Kidney (tissue), 14 donors: Measurements from ENCODE around the gene KCNIP1. TPM values are rescaled to one million over a fixed set of nuclear protein-coding genes. Genes with fewer than 3 reads are reported as not detected.

Experiments used
- DNase-seq, 5 donors: peaks; one replicate each; pipeline ENCODE4 v3.0.0-alpha.2; 2013 to 2020
- FAIRE-seq: peaks from 2 replicates; lab custom pipeline; 2012; peaks lifted over from hg19 to GRCh38; lab: Jason Lieb, UNC
- H3K27ac ChIP-seq, 2 donors: one replicate each; pipeline ENCODE4 v1.7.0; 2013; ENCODE audit warnings: low read depth in 2 of 2, low read length in 2 of 2, inconsistent platforms in 1 of 2
- H3K27me3 ChIP-seq: one replicate; pipeline ENCODE4 v1.7.1; 2013; ENCODE audit warnings: low read length, inconsistent platforms; ENCODE audit not compliant: control insufficient read depth, insufficient read depth
- H3K36me3 ChIP-seq, 3 donors: one replicate each; pipeline versions ENCODE4 v1.7.0 to v1.7.1; 2013; ENCODE audit warnings: low read length in 3 of 3, control low read depth in 1 of 3, inconsistent platforms in 1 of 3; ENCODE audit not compliant: insufficient read depth in 3 of 3, control insufficient read depth in 2 of 3
- H3K4me1 ChIP-seq, 3 donors: one replicate each; pipeline versions ENCODE4 v1.7.0 to v1.7.1; 2013; ENCODE audit warnings: low read length in 3 of 3, inconsistent platforms in 1 of 3, low read depth in 1 of 3; ENCODE audit not compliant: control insufficient read depth in 2 of 3, insufficient read depth in 2 of 3
- H3K4me3 ChIP-seq, 3 donors: one replicate each; pipeline versions ENCODE4 v1.7.0 to v1.8.1; 2013; ENCODE audit warnings: low read length in 3 of 3, control low read depth in 1 of 3, inconsistent platforms in 1 of 3
- H3K9ac ChIP-seq, 3 donors: one replicate each; pipeline versions ENCODE4 v1.7.0 to v1.7.1; 2013; ENCODE audit warnings: low read length in 3 of 3, control low read depth in 1 of 3, inconsistent platforms in 1 of 3
- H3K9me3 ChIP-seq, 3 donors: one replicate each; pipeline versions ENCODE4 v1.7.0 to v1.7.1; 2013; ENCODE audit warnings: low read length in 3 of 3, control low read depth in 1 of 3, inconsistent platforms in 1 of 3; ENCODE audit not compliant: control insufficient read depth in 2 of 3, insufficient read depth in 1 of 3
- intact Hi-C: fragments of 100-400 bp; cut with DNase I; formaldehyde crosslinking; loops from one replicate; pipeline ENCODE4 v1.11.1; 2022
- polyA plus RNA-seq: library from polyadenylated mRNA; stranded (reverse); fragments of 350-450 nt; fragmentation: Illumina TruSeq; extraction: RNeasy Lipid Tissue Mini Kit (QIAGEN cat#74804); gene quantifications from one replicate; pipeline ENCODE4 v1.2.3, GENCODE V29; 2014; ENCODE audit warnings: low read depth, low replicate concordance; ENCODE audit not compliant: insufficient read depth
- total RNA-seq: library from RNA; stranded (reverse); fragmentation: NEBNext Ultra II Directional; extraction: Animal tissue kit (Norgen Biotek cat#: 25700); gene quantifications from one replicate; pipeline ENCODE4 v1.2.1, GENCODE V29; 2021
- TF ChIP-seq, protein P1 (sequence below): IDR thresholded peaks from 3 replicates; pipeline ENCODE4 v1.5.1; 2012; ENCODE audit warnings: mild to moderate bottlenecking, moderate library complexity, borderline replicate concordance; ENCODE audit not compliant: insufficient read depth; ENCODE audit errors: extremely low read depth
- donor health status: control.
- donor health status: control.
- donor health status: control.
- donor health status: control.
- donor health status: control.
- donor health status: DM: yes; HTN: yes; CAD: no.
- donor health status: Normal renal cell carcinoma (clear cell type).

KCNIP1 gene
- total and polyA plus RNA-seq, 2 donors from 2014 or later: 1.8 to 3.1 TPM

DNA sequence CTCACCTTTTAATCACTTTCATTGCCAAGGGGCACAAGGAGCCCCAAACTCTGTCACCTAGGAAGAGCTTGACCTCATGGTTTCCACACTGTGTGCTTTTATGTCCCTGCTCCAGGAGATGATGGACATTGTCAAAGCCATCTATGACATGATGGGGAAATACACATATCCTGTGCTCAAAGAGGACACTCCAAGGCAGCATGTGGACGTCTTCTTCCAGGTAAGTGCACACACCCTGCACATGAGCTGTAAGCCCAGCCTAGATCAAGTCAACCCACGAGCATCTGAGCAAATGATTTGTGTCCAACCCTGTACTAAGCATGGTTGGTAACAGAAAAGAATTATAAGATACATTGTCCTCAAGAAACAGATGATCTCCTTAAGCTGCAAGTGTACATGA lies 228.9 kb downstream of the KCNIP1 start:
- intact Hi-C loops: no loop called here
- TF ChIP-seq, protein P1, sequence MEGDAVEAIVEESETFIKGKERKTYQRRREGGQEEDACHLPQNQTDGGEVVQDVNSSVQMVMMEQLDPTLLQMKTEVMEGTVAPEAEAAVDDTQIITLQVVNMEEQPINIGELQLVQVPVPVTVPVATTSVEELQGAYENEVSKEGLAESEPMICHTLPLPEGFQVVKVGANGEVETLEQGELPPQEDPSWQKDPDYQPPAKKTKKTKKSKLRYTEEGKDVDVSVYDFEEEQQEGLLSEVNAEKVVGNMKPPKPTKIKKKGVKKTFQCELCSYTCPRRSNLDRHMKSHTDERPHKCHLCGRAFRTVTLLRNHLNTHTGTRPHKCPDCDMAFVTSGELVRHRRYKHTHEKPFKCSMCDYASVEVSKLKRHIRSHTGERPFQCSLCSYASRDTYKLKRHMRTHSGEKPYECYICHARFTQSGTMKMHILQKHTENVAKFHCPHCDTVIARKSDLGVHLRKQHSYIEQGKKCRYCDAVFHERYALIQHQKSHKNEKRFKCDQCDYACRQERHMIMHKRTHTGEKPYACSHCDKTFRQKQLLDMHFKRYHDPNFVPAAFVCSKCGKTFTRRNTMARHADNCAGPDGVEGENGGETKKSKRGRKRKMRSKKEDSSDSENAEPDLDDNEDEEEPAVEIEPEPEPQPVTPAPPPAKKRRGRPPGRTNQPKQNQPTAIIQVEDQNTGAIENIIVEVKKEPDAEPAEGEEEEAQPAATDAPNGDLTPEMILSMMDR: no peak
- no peak overlapping the region for H3K9ac ChIP-seq
- no peaks in the 10 kb centered on the region for H3K4me1 ChIP-seq
- H3K27ac ChIP-seq: no peak overlapping the region
- no peaks in the 10 kb centered on the region for H3K27me3 ChIP-seq
- H3K36me3 ChIP-seq: no peaks in the 10 kb centered on the region
- peaks cover 0 to 7% (median 3%) of the 10 kb centered on the region in 3 donors for H3K9me3 ChIP-seq
- no peak for DNase-seq
- FAIRE-seq: no peak
- H3K4me3 ChIP-seq: no peak overlapping the region

DNA sequence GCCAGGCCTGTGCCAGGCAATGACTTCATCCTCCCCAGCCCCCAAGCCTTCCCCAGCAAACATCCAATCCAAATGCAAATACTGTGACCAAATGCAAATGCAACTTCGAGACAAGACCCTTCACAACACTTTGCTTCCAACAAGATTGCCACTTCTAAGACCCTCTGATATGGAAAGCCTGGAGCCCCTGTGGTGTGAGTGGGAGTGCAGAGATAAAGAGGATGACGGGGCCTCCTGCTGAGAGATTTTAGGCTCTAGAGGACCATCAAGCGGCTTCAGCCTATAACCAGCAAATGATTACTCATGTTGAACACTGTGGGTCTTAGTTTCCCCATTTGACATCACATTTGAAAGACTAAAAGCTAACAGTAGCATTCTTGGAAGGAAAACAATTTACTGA lies 233.1 kb downstream of the KCNIP1 start:
- H3K9ac ChIP-seq: no peak overlapping the region
- no peak overlapping the region for H3K27ac ChIP-seq
- no peaks in the 10 kb centered on the region for H3K36me3 ChIP-seq
- DNase-seq: no peak
- peaks cover 0 to 7% (median 3%) of the 10 kb centered on the region in 3 donors for H3K9me3 ChIP-seq
- TF ChIP-seq, protein P1: no peak
- no peak overlapping the region for H3K4me3 ChIP-seq
- intact Hi-C loops: no loop called here
- H3K27me3 ChIP-seq: no peaks in the 10 kb centered on the region
- H3K4me1 ChIP-seq: no peaks in the 10 kb centered on the region
- no peak for FAIRE-seq

DNA sequence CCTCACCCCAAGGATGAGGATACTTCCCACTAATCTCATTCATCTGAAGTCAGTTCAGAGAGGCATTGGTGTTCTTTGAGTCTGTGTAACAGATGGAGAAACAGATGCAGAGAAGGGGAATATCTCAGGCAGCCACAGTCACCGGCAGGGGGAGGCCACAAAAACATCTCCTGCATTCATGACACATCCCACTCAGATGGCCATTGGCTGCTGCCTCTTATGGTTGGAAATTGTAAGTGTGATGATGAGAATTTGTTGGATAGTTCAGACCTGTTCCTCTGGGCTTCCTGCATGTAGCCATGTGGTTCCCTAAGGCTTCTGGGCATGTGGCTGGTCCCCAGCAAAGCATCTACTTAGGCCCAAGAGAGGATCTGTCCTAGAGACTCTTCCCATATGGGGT lies 233.8 kb downstream of the KCNIP1 start:
- no peak for DNase-seq
- no peak overlapping the region for H3K9ac ChIP-seq
- no peak overlapping the region for H3K4me3 ChIP-seq
- TF ChIP-seq, protein P1: no peak
- intact Hi-C loops: no loop called here
- FAIRE-seq: no peak
- no peaks in the 10 kb centered on the region for H3K36me3 ChIP-seq
- H3K4me1 ChIP-seq: no peaks in the 10 kb centered on the region
- no peak overlapping the region for H3K27ac ChIP-seq
- H3K27me3 ChIP-seq: no peaks in the 10 kb centered on the region
- peaks cover 0 to 7% (median 3%) of the 10 kb centered on the region in 3 donors for H3K9me3 ChIP-seq

DNA sequence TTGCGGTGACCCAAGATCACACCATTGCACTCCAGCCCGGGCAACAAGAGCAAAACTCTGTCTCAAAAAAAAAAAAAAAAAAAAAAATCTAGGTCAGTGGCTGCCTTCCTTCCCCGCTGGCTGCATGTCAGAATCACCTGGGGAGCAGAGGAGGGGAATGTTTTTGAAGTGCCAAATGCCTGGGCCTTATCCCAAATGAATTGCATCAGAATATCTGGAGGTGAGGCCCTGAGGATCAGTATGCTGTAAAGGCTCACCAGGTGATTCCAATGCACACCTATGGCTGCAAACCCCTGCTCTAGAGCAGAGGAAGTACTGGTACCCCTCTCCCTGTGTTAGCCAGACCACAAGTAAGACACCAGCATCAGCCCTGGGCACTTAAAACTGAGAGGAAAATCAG lies 235.0 kb downstream of the KCNIP1 start:
- FAIRE-seq (no peak), DNase-seq (no peak)
- H3K4me3 ChIP-seq: no peak overlapping the region
- H3K9ac ChIP-seq: no peak overlapping the region
- no peaks in the 10 kb centered on the region for H3K36me3 ChIP-seq
- peaks cover 0 to 7% (median 3%) of the 10 kb centered on the region in 3 donors for H3K9me3 ChIP-seq
- intact Hi-C loops: no loop called here
- no peak overlapping the region for H3K27ac ChIP-seq
- no peaks in the 10 kb centered on the region for H3K27me3 ChIP-seq
- no peaks in the 10 kb centered on the region for H3K4me1 ChIP-seq
- TF ChIP-seq, protein P1: no peak
